GM12872 (cell line): ENCODE results near the gene PPIG.

Experiments used
- CTCF ChIP-seq: IDR thresholded peaks from 3 replicates; pipeline ENCODE4 v1.5.1; 2011; ENCODE audit warnings: low read depth, mild to moderate bottlenecking, low read length, moderate library complexity; ENCODE audit not compliant: insufficient read depth

The PPIG gene

GRCh38 chr2:169569948-169570347 is 14.2 kb upstream of the PPIG start:
- no peak for TF ChIP-seq CTCF

GRCh38 chr2:169571571-169571970 is 12.6 kb upstream of the PPIG start:
- no peak for TF ChIP-seq CTCF

- TF ChIP-seq CTCF: no peak
Observed at GRCh38 chr2:169572189-169572588, 12.0 kb upstream of the PPIG start.

- no peak for TF ChIP-seq CTCF
Observed at GRCh38 chr2:169572821-169573159, 11.4 kb upstream of the PPIG start.

GRCh38 chr2:169573160-169573973 is 10.8 kb upstream of the PPIG start, which contains the start of gene FASTKD1:
FASTKD1 (minus strand) TSS chr2:169573865; CDS start chr2:169572029, 1,836 bp downstream.
- no peak for TF ChIP-seq CTCF

GRCh38 chr2:169573974-169574299 is 10.2 kb upstream of the PPIG start:
- TF ChIP-seq CTCF: no peak

- no peak for TF ChIP-seq CTCF
Observed at GRCh38 chr2:169579044-169579443, 5.1 kb upstream of the PPIG start.

- no peak for TF ChIP-seq CTCF
Observed at GRCh38 chr2:169583518-169583917, 633 bp upstream of the PPIG start.
